GM12878 (cell line): ENCODE data around the gene M1AP. TPM values are rescaled to one million over a fixed set of nuclear protein-coding genes. Genes with fewer than 3 reads are reported as not detected.

Source experiments
- ATAC-seq: fragments of 200-7000 bp; cut with Tn5 transposase; 3 replicates; pipeline ENCODE4 v1.9.1; 2020; ENCODE audit warnings: mild to moderate bottlenecking, moderate library complexity
- BruUV-seq: library from RNA; stranded (reverse); fragments of 400-500 nt; replicated peaks from 2 replicates; lab custom pipeline; 2021; lab: Mats Ljungman, UMichigan
- CTCF ChIA-PET: fragments of 300-600 bp; sonication (Branson Sonifier 250); formaldehyde crosslinking; extraction: SDS; loops from one replicate; lab custom pipeline; 2021; ENCODE audit warnings: inconsistent platforms; lab: Yijun Ruan, JAX
- POLR2A ChIA-PET: fragments of 350-600 bp; formaldehyde crosslinking; extraction: SDS; loops from one replicate; lab custom pipeline; 2021; ENCODE audit warnings: inconsistent platforms; lab: Charles Lee
- RAD21 ChIA-PET: fragments of 300-600 bp; sonication (Branson Sonifier 250); formaldehyde crosslinking; loops from one replicate; lab custom pipeline; 2023; ENCODE audit warnings: antibody characterized with exemption; ENCODE audit not compliant: unreplicated experiment; lab: Charles Lee
- SMC1A ChIA-PET: fragments of 300-600 bp; sonication (Branson Sonifier 250); formaldehyde crosslinking; loops from one replicate; lab custom pipeline; 2023; ENCODE audit not compliant: unreplicated experiment, uncharacterized antibody; lab: Charles Lee
- DNase-seq: peaks from one replicate; pipeline ENCODE4 v3.0.0-alpha.2; 2011; ENCODE audit warnings: low read depth, low spot score
- FAIRE-seq: peaks from 3 replicates; lab custom pipeline; 2011; peaks lifted over from hg19 to GRCh38; lab: Jason Lieb, UNC
- H2AFZ ChIP-seq: 2 replicates; pipeline ENCODE4 v1.6.0; 2011; ENCODE audit warnings: low read depth, low read length, control low read depth; ENCODE audit not compliant: control insufficient read depth
- H3K27ac ChIP-seq: 2 replicates; pipeline ENCODE4 v1.5.1; 2011; ENCODE audit warnings: control low read depth; ENCODE audit not compliant: control insufficient read depth, insufficient read depth
- H3K27me3 ChIP-seq, 2 experiments: replicated peaks in 1 of 2; 2 replicates each; pipeline versions ENCODE4 v1.6.0 to v1.6.1; 2011; ENCODE audit warnings: low read length in 1 of 2; ENCODE audit not compliant: control insufficient read depth in 2 of 2, insufficient read depth in 2 of 2
- H3K36me3 ChIP-seq, 2 experiments: 2 replicates each; pipeline ENCODE4 v1.5.1; 2011; ENCODE audit warnings: low read length in 1 of 2; ENCODE audit not compliant: control insufficient read depth in 2 of 2, insufficient read depth in 2 of 2
- H3K4me1 ChIP-seq: 2 replicates; pipeline ENCODE4 v1.6.1; 2011; ENCODE audit warnings: mild to moderate bottlenecking, low read length, moderate library complexity, mixed read lengths; ENCODE audit not compliant: control insufficient read depth, insufficient read depth
- H3K4me2 ChIP-seq: 2 replicates; pipeline ENCODE4 v1.6.0; 2011; ENCODE audit warnings: control low read depth; ENCODE audit not compliant: control insufficient read depth, insufficient read depth
- H3K4me3 ChIP-seq: fragments of 200-600 bp; sonication (generic); 2 replicates; pipeline ENCODE4 v1.5.1; 2016
- H3K79me2 ChIP-seq: 2 replicates; pipeline ENCODE4 v1.6.0; 2011; ENCODE audit warnings: low read length; ENCODE audit not compliant: control insufficient read depth, insufficient read depth
- H3K9ac ChIP-seq: 2 replicates; pipeline ENCODE4 v1.8.0; 2011; ENCODE audit warnings: low read length, control low read depth, mixed read lengths; ENCODE audit not compliant: control insufficient read depth, insufficient read depth
- H3K9me3 ChIP-seq: replicated peaks from 3 replicates; pipeline ENCODE4 v1.5.1; 2011; ENCODE audit warnings: mild to moderate bottlenecking, low read length; ENCODE audit not compliant: control insufficient read depth, insufficient read depth
- H4K20me1 ChIP-seq: 2 replicates; pipeline ENCODE4 v1.6.0; 2011; ENCODE audit not compliant: control insufficient read depth, insufficient read depth
- CHD4 ChIP-seq: fragments of 200-600 bp; sonication (generic); IDR thresholded peaks from 2 replicates; pipeline ENCODE4 v1.6.1; 2016; ENCODE audit warnings: mild to moderate bottlenecking
- FOXK2 ChIP-seq: fragments of 450-650 bp; IDR thresholded peaks from 2 replicates; pipeline ENCODE4 v1.6.1; 2017; ENCODE audit warnings: mild to moderate bottlenecking, moderate library complexity
- KDM1A ChIP-seq: fragments of 200-600 bp; sonication (generic); IDR thresholded peaks from 2 replicates; pipeline ENCODE4 v1.6.1; 2016; ENCODE audit warnings: borderline replicate concordance
- RAD21 ChIP-seq: IDR thresholded peaks from 2 replicates; pipeline ENCODE4 v1.6.1; 2011; ENCODE audit warnings: mild to moderate bottlenecking, low read depth, low read length, moderate library complexity; ENCODE audit not compliant: insufficient read depth
- SMC3 ChIP-seq: IDR thresholded peaks from 2 replicates; pipeline ENCODE4 v1.6.1; 2011; ENCODE audit warnings: low read length, improper control_type of control experiment, borderline replicate concordance
- SP1 ChIP-seq: IDR thresholded peaks from one replicate; pipeline ENCODE4 v1.6.1; 2011; ENCODE audit warnings: low read depth, low read length
- ZZZ3 ChIP-seq: IDR thresholded peaks from 2 replicates; pipeline ENCODE4 v1.6.1; 2011; ENCODE audit warnings: low read depth; ENCODE audit not compliant: control insufficient read depth, insufficient read length
- WGBS: methylation state at CpG from one replicate; pipeline ENCODE4 v1.1.6; 2016; ENCODE audit warnings: low lambda C conversion rate; ENCODE audit not compliant: insufficient replicate concordance, insufficient coverage; ENCODE audit errors: missing lambda C conversion rate; 5-methylcytosine and 5-hydroxymethylcytosine counted together
- in situ Hi-C: fragments of 300-500 bp; cut with MboI; formaldehyde crosslinking; loops from 9 replicates; pipeline ENCODE4 v1.14.3; 2018; ENCODE audit warnings: mixed read lengths
- intact Hi-C: fragments of 100-400 bp; cut with micrococcal nuclease; formaldehyde crosslinking; loops from one replicate; pipeline ENCODE4 v1.14.2; 2022; ENCODE audit not compliant: unreplicated experiment
- polyA plus RNA-seq, 11 experiments: library from polyadenylated mRNA; depleted of rRNA in 4 of 11; unstranded in 6 of 11; stranded (reverse) in 5 of 11; fragments of >200 nt; fragmentation: Nextera tagmentation in 4 of 11; fragmentation: Illumina TruSeq in 1 of 11; extraction: Ambion mirVana in 4 of 11; extraction: Trizol in 1 of 11; gene quantifications; 1 replicate in 1 of 11; 2 replicates in 10 of 11; pipeline versions ENCODE4 v1.2.1 to v1.2.3, GENCODE V29; 2011 to 2016; ENCODE audit warnings: inconsistent platforms in 2 of 11, missing spikeins in 2 of 11, low read depth in 1 of 11
- total RNA-seq, 4 experiments: library from RNA; depleted of rRNA in 3 of 4; stranded (reverse); fragments of >200 nt in 3 of 4; fragmentation: Illumina TruSeq in 1 of 4; extraction: Trizol in 1 of 4; gene quantifications; 2 replicates each; pipeline versions ENCODE4 v1.2.1 to v1.2.3, GENCODE V29; 2013 to 2021
- TF ChIP-seq, protein P1 (sequence below): fragments of 450-650 bp; conservative IDR thresholded peaks from 2 replicates; pipeline ENCODE4 v1.6.1; 2017; ENCODE audit warnings: mild to moderate bottlenecking, moderate library complexity
- TF ChIP-seq, protein P2 (sequence below): IDR thresholded peaks from 2 replicates; pipeline ENCODE4 v1.6.1; 2011; ENCODE audit warnings: mild to moderate bottlenecking, low read depth, low read length, moderate library complexity; ENCODE audit not compliant: insufficient replicate concordance
- TF ChIP-seq, protein P3 (sequence below): fragments of 450-650 bp; IDR thresholded peaks from 2 replicates; pipeline ENCODE4 v1.6.1; 2018; ENCODE audit warnings: mild to moderate bottlenecking, low read depth, moderate library complexity; ENCODE audit not compliant: partially characterized antibody

M1AP gene
- total and polyA plus RNA-seq, 10 of the 15 experiments (the other 5 are each of a cell fraction or from before 2014, with no cell fraction given), result 0.04 to 0.32 (median 0.16) TPM; not detected in 4

DNA sequence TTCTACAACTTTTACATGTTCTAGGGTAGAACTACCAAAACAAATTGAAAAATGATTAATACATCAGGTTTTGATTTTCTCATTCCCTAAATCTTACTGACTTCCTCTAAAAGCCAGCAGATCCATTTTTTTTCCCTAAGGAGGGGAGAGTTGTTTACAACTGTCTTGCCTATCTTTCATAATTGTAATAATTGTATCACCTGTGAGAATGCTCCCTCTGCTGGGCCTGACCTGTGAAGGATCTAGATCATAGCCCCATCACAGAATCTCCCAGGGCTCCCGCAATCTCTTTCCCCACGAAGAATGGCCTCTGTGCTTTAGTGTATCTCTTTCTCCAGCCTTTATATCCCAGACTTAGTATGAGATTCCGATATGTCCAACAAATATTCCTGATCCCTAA is 103.5 kb downstream of the M1AP start (continued):
- TF ChIP-seq, protein P1, sequence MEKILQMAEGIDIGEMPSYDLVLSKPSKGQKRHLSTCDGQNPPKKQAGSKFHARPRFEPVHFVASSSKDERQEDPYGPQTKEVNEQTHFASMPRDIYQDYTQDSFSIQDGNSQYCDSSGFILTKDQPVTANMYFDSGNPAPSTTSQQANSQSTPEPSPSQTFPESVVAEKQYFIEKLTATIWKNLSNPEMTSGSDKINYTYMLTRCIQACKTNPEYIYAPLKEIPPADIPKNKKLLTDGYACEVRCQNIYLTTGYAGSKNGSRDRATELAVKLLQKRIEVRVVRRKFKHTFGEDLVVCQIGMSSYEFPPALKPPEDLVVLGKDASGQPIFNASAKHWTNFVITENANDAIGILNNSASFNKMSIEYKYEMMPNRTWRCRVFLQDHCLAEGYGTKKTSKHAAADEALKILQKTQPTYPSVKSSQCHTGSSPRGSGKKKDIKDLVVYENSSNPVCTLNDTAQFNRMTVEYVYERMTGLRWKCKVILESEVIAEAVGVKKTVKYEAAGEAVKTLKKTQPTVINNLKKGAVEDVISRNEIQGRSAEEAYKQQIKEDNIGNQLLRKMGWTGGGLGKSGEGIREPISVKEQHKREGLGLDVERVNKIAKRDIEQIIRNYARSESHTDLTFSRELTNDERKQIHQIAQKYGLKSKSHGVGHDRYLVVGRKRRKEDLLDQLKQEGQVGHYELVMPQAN, result no peak
- no peak for TF ChIP-seq KDM1A
- peak; percentile 28; the same call in 1 of the 2 replicates for TF ChIP-seq SMC3
- no peak for TF ChIP-seq SP1
- peak; percentile 46; the same call in 1 of the 2 replicates for TF ChIP-seq RAD21
- TF ChIP-seq, protein P2, sequence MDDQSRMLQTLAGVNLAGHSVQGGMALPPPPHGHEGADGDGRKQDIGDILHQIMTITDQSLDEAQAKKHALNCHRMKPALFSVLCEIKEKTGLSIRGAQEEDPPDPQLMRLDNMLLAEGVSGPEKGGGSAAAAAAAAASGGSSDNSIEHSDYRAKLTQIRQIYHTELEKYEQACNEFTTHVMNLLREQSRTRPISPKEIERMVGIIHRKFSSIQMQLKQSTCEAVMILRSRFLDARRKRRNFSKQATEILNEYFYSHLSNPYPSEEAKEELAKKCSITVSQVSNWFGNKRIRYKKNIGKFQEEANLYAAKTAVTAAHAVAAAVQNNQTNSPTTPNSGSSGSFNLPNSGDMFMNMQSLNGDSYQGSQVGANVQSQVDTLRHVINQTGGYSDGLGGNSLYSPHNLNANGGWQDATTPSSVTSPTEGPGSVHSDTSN, result no peak

DNA sequence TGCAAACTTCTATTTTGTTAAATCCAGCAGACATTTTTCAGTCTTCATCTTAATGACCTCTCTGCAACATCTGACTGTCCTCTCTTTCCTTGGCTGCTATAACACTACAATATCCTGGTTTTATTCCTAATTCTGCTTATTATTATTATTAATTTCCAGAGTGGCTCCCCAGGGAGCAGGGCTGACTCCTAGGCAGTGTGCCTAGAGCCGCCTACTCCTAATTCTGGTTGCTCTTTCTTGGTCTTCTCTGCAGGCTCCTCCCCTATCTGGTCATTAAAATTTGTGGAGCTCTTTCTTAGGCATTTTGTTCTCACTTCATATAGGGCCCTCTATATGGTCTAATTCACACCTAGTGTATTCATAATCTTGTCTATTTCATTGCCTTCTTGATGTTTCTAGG is 105.2 kb downstream of the M1AP start:
- WGBS, result 96% methylated on average over 1 of the region's 1 CpG
- BruUV-seq, result no TSS peak
- no peak overlapping the region for H3K9ac ChIP-seq
- ChIA-PET POLR2A (interaction anchor here (1.0 to 1.1 kb wide), 2 partner anchors 30 to 37 kb away, joined by 3 read pairs; no protein-coding TSS in a partner anchor), RAD21 (interaction anchor here (0.7 to 1.8 kb wide), 4 partner anchors 29 to 607 kb away, joined by 3 to 4 read pairs (median 4); partner anchors contain the start of gene PCGF1), CTCF (interaction anchor here (1.3 to 14.3 kb wide), 4 partner anchors 13 to 61 kb away, joined by 3 to 96 read pairs (median 20); partner anchors contain the start of genes AUP1, CCDC142, DQX1 and HTRA2), SMC1A (interaction anchor here (1.1 to 5.3 kb wide), 2 partner anchors 12 to 43 kb away, joined by 5 to 60 read pairs; no protein-coding TSS in a partner anchor)
- FAIRE-seq, result no peak
- H3K9me3 ChIP-seq, result no peaks in the 10 kb centered on the region
- no peak overlapping the region for H3K27ac ChIP-seq
- H3K4me1 ChIP-seq, result peaks cover 23% of the 10 kb centered on the region
- peaks cover 12% of the 10 kb centered on the region for H3K79me2 ChIP-seq
- H3K36me3 ChIP-seq, result no peaks in the 10 kb centered on the region; a peak in 3 of 4 replicates
- no peak overlapping the region for H3K4me3 ChIP-seq
- H3K27me3 ChIP-seq, result no peaks in the 10 kb centered on the region
- H3K4me2 ChIP-seq, result no peak overlapping the region
- H4K20me1 ChIP-seq, result no peaks in the 10 kb centered on the region
- intact Hi-C loops, result no loop called here
- no peak for DNase-seq
- in situ Hi-C loops, result no loop called here
- TF ChIP-seq, protein P3, sequence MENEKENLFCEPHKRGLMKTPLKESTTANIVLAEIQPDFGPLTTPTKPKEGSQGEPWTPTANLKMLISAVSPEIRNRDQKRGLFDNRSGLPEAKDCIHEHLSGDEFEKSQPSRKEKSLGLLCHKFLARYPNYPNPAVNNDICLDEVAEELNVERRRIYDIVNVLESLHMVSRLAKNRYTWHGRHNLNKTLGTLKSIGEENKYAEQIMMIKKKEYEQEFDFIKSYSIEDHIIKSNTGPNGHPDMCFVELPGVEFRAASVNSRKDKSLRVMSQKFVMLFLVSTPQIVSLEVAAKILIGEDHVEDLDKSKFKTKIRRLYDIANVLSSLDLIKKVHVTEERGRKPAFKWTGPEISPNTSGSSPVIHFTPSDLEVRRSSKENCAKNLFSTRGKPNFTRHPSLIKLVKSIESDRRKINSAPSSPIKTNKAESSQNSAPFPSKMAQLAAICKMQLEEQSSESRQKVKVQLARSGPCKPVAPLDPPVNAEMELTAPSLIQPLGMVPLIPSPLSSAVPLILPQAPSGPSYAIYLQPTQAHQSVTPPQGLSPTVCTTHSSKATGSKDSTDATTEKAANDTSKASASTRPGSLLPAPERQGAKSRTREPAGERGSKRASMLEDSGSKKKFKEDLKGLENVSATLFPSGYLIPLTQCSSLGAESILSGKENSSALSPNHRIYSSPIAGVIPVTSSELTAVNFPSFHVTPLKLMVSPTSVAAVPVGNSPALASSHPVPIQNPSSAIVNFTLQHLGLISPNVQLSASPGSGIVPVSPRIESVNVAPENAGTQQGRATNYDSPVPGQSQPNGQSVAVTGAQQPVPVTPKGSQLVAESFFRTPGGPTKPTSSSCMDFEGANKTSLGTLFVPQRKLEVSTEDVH, result no peak
- no peak for TF ChIP-seq FOXK2
- TF ChIP-seq CHD4, result no peak
- no peak for TF ChIP-seq ZZZ3
- no peak overlapping the region for H2AFZ ChIP-seq
- no peak for ATAC-seq
